Activated naive CD8-positive, alpha-beta T cell treated with anti-CD3 and anti-CD28 coated beads, Interleukin-2, amount 10 ng/mL, durations not matched to agents 7 days and 5 days (primary cell): Measurements from ENCODE around the gene PTBP1. TPM values are rescaled to one million over a fixed set of nuclear protein-coding genes. Genes with fewer than 3 reads are reported as not detected.

Source experiments
- ATAC-seq: fragments of 150-1000 bp; cut with Tn5 transposase; one replicate; pipeline ENCODE4 v1.10.0; 2021; ENCODE audit warnings: low read depth, moderate library complexity
- POLR2A ChIA-PET: fragments of 350-600 bp; sonication (Branson Sonifier 250); formaldehyde crosslinking; loops from one replicate; lab custom pipeline; 2021; ENCODE audit warnings: antibody characterized with exemption; lab: Charles Lee
- DNase-seq: peaks from one replicate; pipeline ENCODE4 v3.0.0; 2021
- H3K27ac Mint-ChIP-seq: one replicate; pipeline ENCODE4 v1.8.0; 2022; ENCODE audit warnings: mild to moderate bottlenecking, mixed read lengths
- H3K27me3 Mint-ChIP-seq: one replicate; pipeline ENCODE4 v1.8.0; 2022; ENCODE audit warnings: mild to moderate bottlenecking, moderate library complexity, mixed read lengths
- H3K36me3 Mint-ChIP-seq: one replicate; pipeline ENCODE4 v1.8.0; 2021; ENCODE audit warnings: mild to moderate bottlenecking, mixed read lengths
- H3K4me1 Mint-ChIP-seq: one replicate; pipeline ENCODE4 v1.8.0; 2021; ENCODE audit warnings: mixed read lengths
- H3K4me3 Mint-ChIP-seq: one replicate; pipeline ENCODE4 v1.8.0; 2022; ENCODE audit warnings: mild to moderate bottlenecking, moderate library complexity, mixed read lengths
- H3K9me3 Mint-ChIP-seq: one replicate; pipeline ENCODE4 v1.8.0; 2021; ENCODE audit warnings: mixed read lengths
- total RNA-seq, 2 experiments: library from RNA; stranded (reverse); gene quantifications; one replicate each; pipeline ENCODE4 v1.2.3, GENCODE V29; 2021

Gene PTBP1
- total RNA-seq, 2 experiments from 2014 or later = 400 to 411 TPM

GRCh38 chr19:782185-782877 is 14.9 kb upstream of the PTBP1 start:
- H3K4me3 Mint-ChIP-seq = no peak overlapping the region
- no peak overlapping the region for H3K27ac Mint-ChIP-seq
- H3K4me1 Mint-ChIP-seq = no peaks in the 10 kb centered on the region
- POLR2A ChIA-PET = no interaction called here
- ATAC-seq (no peak), DNase-seq (no peak)
- H3K36me3 Mint-ChIP-seq = no peaks in the 10 kb centered on the region
- no peaks in the 10 kb centered on the region for H3K9me3 Mint-ChIP-seq
- no peaks in the 10 kb centered on the region for H3K27me3 Mint-ChIP-seq

- POLR2A ChIA-PET = no interaction called here
- H3K4me3 Mint-ChIP-seq = no peak overlapping the region
These were observed 14.2 kb upstream of the PTBP1 start for GRCh38 chr19:782878-783668.

GRCh38 chr19:784541-784940 is 12.7 kb upstream of the PTBP1 start:
- no peaks in the 10 kb centered on the region for H3K27me3 Mint-ChIP-seq
- POLR2A ChIA-PET = no interaction called here
- peaks cover 4% of the 10 kb centered on the region for H3K4me1 Mint-ChIP-seq
- no peaks in the 10 kb centered on the region for H3K9me3 Mint-ChIP-seq
- H3K4me3 Mint-ChIP-seq = no peak overlapping the region
- H3K27ac Mint-ChIP-seq = no peak overlapping the region
- DNase-seq = no peak
- no peak for ATAC-seq
- H3K36me3 Mint-ChIP-seq = no peaks in the 10 kb centered on the region

More at GRCh38 chr19:782878-783668, 14.2 kb upstream of the PTBP1 start:
- DNase-seq (no peak), ATAC-seq (no peak)
- Mint-ChIP-seq H3K36me3 (no peaks in the 10 kb centered on the region), H3K4me1 (no peaks in the 10 kb centered on the region), H3K9me3 (no peaks in the 10 kb centered on the region), H3K27me3 (no peaks in the 10 kb centered on the region), H3K27ac (no peak overlapping the region)

GRCh38 chr19:787536-787935 is 9.7 kb upstream of the PTBP1 start:
- Mint-ChIP-seq H3K4me3 (no peak overlapping the region), H3K36me3 (no peaks in the 10 kb centered on the region)
- POLR2A ChIA-PET = no interaction called here

GRCh38 chr19:788686-788982 is 8.6 kb upstream of the PTBP1 start:
- H3K9me3 Mint-ChIP-seq = no peaks in the 10 kb centered on the region
- DNase-seq (no peak), ATAC-seq (no peak)
- H3K27me3 Mint-ChIP-seq = no peaks in the 10 kb centered on the region
- H3K27ac Mint-ChIP-seq = peak overlapping the region; percentile 74
- peaks cover 4% of the 10 kb centered on the region for H3K4me1 Mint-ChIP-seq
- H3K4me3 Mint-ChIP-seq = no peak overlapping the region
- POLR2A ChIA-PET = no interaction called here
- no peaks in the 10 kb centered on the region for H3K36me3 Mint-ChIP-seq

More at GRCh38 chr19:787536-787935, 9.7 kb upstream of the PTBP1 start:
- H3K4me1 Mint-ChIP-seq = peaks cover 4% of the 10 kb centered on the region
- H3K27ac Mint-ChIP-seq = no peak overlapping the region
- ATAC-seq (no peak), DNase-seq (no peak)
- no peaks in the 10 kb centered on the region for H3K9me3 Mint-ChIP-seq
- no peaks in the 10 kb centered on the region for H3K27me3 Mint-ChIP-seq

GRCh38 chr19:788983-789700 is 8.1 kb upstream of the PTBP1 start:
- Mint-ChIP-seq H3K4me3 (no peak overlapping the region), H3K36me3 (no peaks in the 10 kb centered on the region), H3K9me3 (no peaks in the 10 kb centered on the region), H3K27me3 (no peaks in the 10 kb centered on the region), H3K27ac (peak overlapping the region; percentile 74), H3K4me1 (peaks cover 4% of the 10 kb centered on the region)
- POLR2A ChIA-PET = interaction anchor here (0.6 kb wide), 1 partner anchor 9 kb away, joined by 3 read pairs; no protein-coding TSS in a partner anchor
- DNase-seq = no peak
- ATAC-seq = peak; percentile 45

- DNase-seq = no peak
- Mint-ChIP-seq H3K9me3 (no peaks in the 10 kb centered on the region), H3K36me3 (no peaks in the 10 kb centered on the region), H3K4me3 (no peak overlapping the region), H3K27me3 (no peaks in the 10 kb centered on the region), H3K4me1 (peaks cover 4% of the 10 kb centered on the region), H3K27ac (peak overlapping the region; percentile 65)
- no peak for ATAC-seq
- POLR2A ChIA-PET = interaction anchor here (0.6 kb wide), 1 partner anchor 8 kb away, joined by 3 read pairs; no protein-coding TSS in a partner anchor
These were observed 7.6 kb upstream of the PTBP1 start for GRCh38 chr19:789701-790060.

GRCh38 chr19:791007-791566 is 6.2 kb upstream of the PTBP1 start:
- H3K36me3 Mint-ChIP-seq = no peaks in the 10 kb centered on the region
- no peak for DNase-seq
- H3K27ac Mint-ChIP-seq = no peak overlapping the region
- no peaks in the 10 kb centered on the region for H3K9me3 Mint-ChIP-seq
- POLR2A ChIA-PET = no interaction called here
- no peak overlapping the region for H3K4me3 Mint-ChIP-seq
- peaks cover 4% of the 10 kb centered on the region for H3K4me1 Mint-ChIP-seq
- H3K27me3 Mint-ChIP-seq = no peaks in the 10 kb centered on the region
- ATAC-seq = no peak

- H3K27ac Mint-ChIP-seq = no peak overlapping the region
- POLR2A ChIA-PET = no interaction called here
These were observed 5.5 kb upstream of the PTBP1 start for GRCh38 chr19:791567-792305.

GRCh38 chr19:792306-792885 is 4.9 kb upstream of the PTBP1 start:
- no peak overlapping the region for H3K4me3 Mint-ChIP-seq
- POLR2A ChIA-PET = no interaction called here
- H3K4me1 Mint-ChIP-seq = peaks cover 6% of the 10 kb centered on the region
- no peak for ATAC-seq
- no peaks in the 10 kb centered on the region for H3K9me3 Mint-ChIP-seq
- DNase-seq = no peak
- H3K36me3 Mint-ChIP-seq = no peaks in the 10 kb centered on the region
- H3K27ac Mint-ChIP-seq = no peak overlapping the region
- no peaks in the 10 kb centered on the region for H3K27me3 Mint-ChIP-seq

More at GRCh38 chr19:791567-792305, 5.5 kb upstream of the PTBP1 start:
- peaks cover 5% of the 10 kb centered on the region for H3K4me1 Mint-ChIP-seq
- ATAC-seq = no peak
- no peaks in the 10 kb centered on the region for H3K36me3 Mint-ChIP-seq
- H3K9me3 Mint-ChIP-seq = no peaks in the 10 kb centered on the region
- no peak overlapping the region for H3K4me3 Mint-ChIP-seq
- no peak for DNase-seq
- H3K27me3 Mint-ChIP-seq = no peaks in the 10 kb centered on the region

GRCh38 chr19:793806-794205 is 3.4 kb upstream of the PTBP1 start:
- Mint-ChIP-seq H3K36me3 (peaks cover 3% of the 10 kb centered on the region), H3K27ac (no peak overlapping the region), H3K4me1 (peaks cover 5% of the 10 kb centered on the region), H3K9me3 (no peaks in the 10 kb centered on the region), H3K27me3 (no peaks in the 10 kb centered on the region), H3K4me3 (no peak overlapping the region)
- no peak for ATAC-seq
- no peak for DNase-seq
- POLR2A ChIA-PET = no interaction called here

GRCh38 chr19:795073-795611 is 2.1 kb upstream of the PTBP1 start:
- H3K4me1 Mint-ChIP-seq = peaks cover 12% of the 10 kb centered on the region
- no peak for ATAC-seq
- H3K36me3 Mint-ChIP-seq = peaks cover 15% of the 10 kb centered on the region
- H3K27ac Mint-ChIP-seq = no peak overlapping the region
- no peaks in the 10 kb centered on the region for H3K9me3 Mint-ChIP-seq
- no peaks in the 10 kb centered on the region for H3K27me3 Mint-ChIP-seq
- no peak for DNase-seq
- no peak overlapping the region for H3K4me3 Mint-ChIP-seq
- POLR2A ChIA-PET = no interaction called here
